OCI-LY3 (cell line): ENCODE results near the gene KIF5B.

Experiments used
- H2AFZ ChIP-seq: fragments of 200-600, 300-600 bp; shearing (Covaris generic); 2 replicates; pipeline ENCODE4 v1.6.0; 2014; ENCODE audit warnings: antibody characterized with exemption, low read depth, low read length
- H3K27ac ChIP-seq: fragments of 200-600, 300-600 bp; sonication (generic); 2 replicates; pipeline ENCODE4 v1.5.1; 2014; ENCODE audit warnings: mild to moderate bottlenecking, low read length, moderate library complexity, mixed read lengths
- H3K27me3 ChIP-seq: fragments of 200-600, 300-600 bp; sonication (generic); 2 replicates; pipeline ENCODE4 v1.6.1; 2014; ENCODE audit warnings: low read depth, low read length, mixed read lengths
- H3K36me3 ChIP-seq: fragments of 200-600, 300-600 bp; sonication (generic); replicated peaks from 2 replicates; pipeline ENCODE3; 2014; ENCODE audit warnings: low read depth, low read length, mixed read lengths
- H3K4me1 ChIP-seq: fragments of 300-600, 200-600 bp; sonication (generic); 2 replicates; pipeline ENCODE4 v1.6.1; 2014; ENCODE audit warnings: low read length, mixed read lengths
- H3K4me2 ChIP-seq: fragments of 200-600, 300-600 bp; sonication (generic); 2 replicates; pipeline ENCODE4 v1.6.1; 2014; ENCODE audit warnings: low read length, mixed read lengths
- H3K4me3 ChIP-seq: fragments of 300-600, 200-600 bp; sonication (generic); 2 replicates; pipeline ENCODE4 v1.5.1; 2014; ENCODE audit warnings: antibody characterized with exemption, mild to moderate bottlenecking, low read length, moderate library complexity
- H3K79me2 ChIP-seq: fragments of 300-600, 200-600 bp; shearing (Covaris generic); 2 replicates; pipeline ENCODE4 v1.6.1; 2014; ENCODE audit warnings: mild to moderate bottlenecking, low read length, mixed read lengths
- H3K9ac ChIP-seq: fragments of 300-600, 200-600 bp; shearing (Covaris generic); 2 replicates; pipeline ENCODE4 v1.6.0; 2014; ENCODE audit warnings: mild to moderate bottlenecking, low read length, moderate library complexity
- H3K9me3 ChIP-seq: fragments of 200-600, 300-600 bp; shearing (Covaris generic); 2 replicates; pipeline ENCODE4 v1.6.1; 2014; ENCODE audit warnings: low read length, mixed read lengths; ENCODE audit not compliant: insufficient read depth
- H4K20me1 ChIP-seq: fragments of 200-600, 300-600 bp; sonication (generic); 2 replicates; pipeline ENCODE4 v1.6.1; 2016; ENCODE audit warnings: low read length, mixed read lengths; ENCODE audit not compliant: insufficient read depth
- EZH2phosphoT487 ChIP-seq: fragments of 200-600 bp; shearing (Covaris generic); IDR thresholded peaks from 2 replicates; pipeline ENCODE4 v1.6.1; 2018; ENCODE audit warnings: antibody characterized with exemption, mixed run types, low read depth
- TF ChIP-seq, protein P1 (sequence below): fragments of 200-600, 300-600 bp; sonication (generic); IDR thresholded peaks from 2 replicates; pipeline ENCODE4 v1.5.1; 2014; ENCODE audit warnings: antibody characterized with exemption, low read length, low read depth

KIF5B gene

DNA sequence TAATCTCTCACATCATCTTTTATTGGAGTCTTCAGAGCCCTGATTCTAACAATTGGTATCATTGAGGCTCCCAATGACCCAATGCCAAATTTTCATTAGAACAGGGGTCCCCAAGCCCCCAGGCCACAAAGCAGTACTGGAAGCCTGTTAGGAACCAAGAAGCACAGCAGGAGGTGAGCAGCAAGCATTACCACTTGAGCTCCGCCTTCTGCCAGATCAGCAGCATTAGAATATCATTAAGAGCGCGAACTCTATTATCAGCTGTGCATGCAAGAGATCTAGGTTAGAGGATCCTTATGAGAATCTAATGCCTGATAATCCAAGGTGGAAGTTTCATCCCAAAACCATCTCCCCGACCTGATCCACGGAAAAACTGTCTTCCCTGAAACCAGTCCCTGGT is 23.1 kb downstream of the KIF5B start:
- Histone ChIP-seq H3K9ac (no peak overlapping the region), H3K4me2 (no peak overlapping the region), H3K79me2 (peaks cover 6% of the 10 kb centered on the region), H3K36me3 (peaks cover 65% of the 10 kb centered on the region), H3K4me1 (peaks cover 7% of the 10 kb centered on the region), H3K9me3 (no peaks in the 10 kb centered on the region), H3K27me3 (no peaks in the 10 kb centered on the region), H4K20me1 (peaks cover 3% of the 10 kb centered on the region; the same call in 1 of the 2 replicates), H3K27ac (no peak overlapping the region), H3K4me3 (no peak overlapping the region), H2AFZ (no peak overlapping the region)
- TF ChIP-seq, protein P1, sequence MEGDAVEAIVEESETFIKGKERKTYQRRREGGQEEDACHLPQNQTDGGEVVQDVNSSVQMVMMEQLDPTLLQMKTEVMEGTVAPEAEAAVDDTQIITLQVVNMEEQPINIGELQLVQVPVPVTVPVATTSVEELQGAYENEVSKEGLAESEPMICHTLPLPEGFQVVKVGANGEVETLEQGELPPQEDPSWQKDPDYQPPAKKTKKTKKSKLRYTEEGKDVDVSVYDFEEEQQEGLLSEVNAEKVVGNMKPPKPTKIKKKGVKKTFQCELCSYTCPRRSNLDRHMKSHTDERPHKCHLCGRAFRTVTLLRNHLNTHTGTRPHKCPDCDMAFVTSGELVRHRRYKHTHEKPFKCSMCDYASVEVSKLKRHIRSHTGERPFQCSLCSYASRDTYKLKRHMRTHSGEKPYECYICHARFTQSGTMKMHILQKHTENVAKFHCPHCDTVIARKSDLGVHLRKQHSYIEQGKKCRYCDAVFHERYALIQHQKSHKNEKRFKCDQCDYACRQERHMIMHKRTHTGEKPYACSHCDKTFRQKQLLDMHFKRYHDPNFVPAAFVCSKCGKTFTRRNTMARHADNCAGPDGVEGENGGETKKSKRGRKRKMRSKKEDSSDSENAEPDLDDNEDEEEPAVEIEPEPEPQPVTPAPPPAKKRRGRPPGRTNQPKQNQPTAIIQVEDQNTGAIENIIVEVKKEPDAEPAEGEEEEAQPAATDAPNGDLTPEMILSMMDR: no peak
- no peak for TF ChIP-seq EZH2phosphoT487

DNA sequence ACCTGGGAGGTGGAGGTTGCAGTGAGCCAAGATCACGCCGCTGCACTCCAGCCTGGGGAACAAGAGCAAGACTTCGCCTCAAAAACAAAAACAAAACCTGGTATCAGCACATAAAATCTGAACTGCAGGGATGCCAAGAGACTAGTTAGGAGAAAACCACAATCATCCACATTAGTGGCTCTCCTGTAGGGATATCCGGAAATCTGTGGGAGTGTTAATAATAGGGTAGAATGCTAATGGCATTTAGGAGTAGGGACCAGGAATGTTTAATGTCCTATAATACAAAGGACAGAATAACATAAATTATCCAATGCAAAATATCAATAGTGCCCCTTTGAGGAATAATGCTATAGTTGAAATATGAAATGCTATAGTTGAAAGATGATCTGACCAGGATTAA is 24.3 kb downstream of the KIF5B start:
- peaks cover 3% of the 10 kb centered on the region; the same call in 1 of the 2 replicates for H4K20me1 ChIP-seq
- peaks cover 7% of the 10 kb centered on the region for H3K4me1 ChIP-seq
- H3K27ac ChIP-seq: no peak overlapping the region
- no peak overlapping the region for H3K4me2 ChIP-seq
- H3K36me3 ChIP-seq: peaks cover 66% of the 10 kb centered on the region
- H3K9ac ChIP-seq: no peak overlapping the region
- no peaks in the 10 kb centered on the region for H3K9me3 ChIP-seq
- H2AFZ ChIP-seq: no peak overlapping the region
- no peaks in the 10 kb centered on the region for H3K27me3 ChIP-seq
- H3K79me2 ChIP-seq: peaks cover 4% of the 10 kb centered on the region; the same call in 1 of the 2 replicates
- no peak overlapping the region for H3K4me3 ChIP-seq
- TF ChIP-seq EZH2phosphoT487: no peak
- TF ChIP-seq, protein P1: no peak

GRCh38 chr10:32031424-32031823 is 24.8 kb downstream of the KIF5B start:
- Histone ChIP-seq H3K9ac (no peak overlapping the region), H3K4me1 (peaks cover 7% of the 10 kb centered on the region), H4K20me1 (peaks cover 3% of the 10 kb centered on the region; the same call in 1 of the 2 replicates), H3K36me3 (peaks cover 62% of the 10 kb centered on the region), H3K27ac (no peak overlapping the region), H2AFZ (no peak overlapping the region), H3K79me2 (peaks cover 4% of the 10 kb centered on the region; the same call in 1 of the 2 replicates), H3K27me3 (no peaks in the 10 kb centered on the region), H3K4me2 (no peak overlapping the region), H3K4me3 (no peak overlapping the region), H3K9me3 (no peaks in the 10 kb centered on the region)
- TF ChIP-seq EZH2phosphoT487: no peak
- TF ChIP-seq, protein P1: no peak

DNA sequence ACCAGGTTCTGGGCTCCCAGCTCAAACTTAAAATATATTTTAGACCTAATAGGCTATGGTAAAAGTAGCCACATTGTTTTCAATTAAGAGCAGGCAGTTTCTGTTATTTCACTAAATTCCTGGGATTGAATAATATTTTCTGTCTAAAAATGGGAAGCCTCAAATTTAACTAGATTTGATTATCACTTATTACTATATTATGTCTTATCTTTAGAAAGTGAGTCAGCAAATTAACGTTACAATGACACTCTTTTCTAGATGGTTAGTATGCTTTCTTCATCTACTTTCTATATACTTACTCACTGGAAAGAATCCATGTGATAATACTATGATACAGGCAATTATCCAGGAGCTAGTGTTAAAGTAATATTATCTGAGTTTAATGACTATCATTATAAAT is 27.5 kb downstream of the KIF5B start:
- H4K20me1 ChIP-seq: peaks cover 3% of the 10 kb centered on the region; the same call in 1 of the 2 replicates
- H3K4me2 ChIP-seq: no peak overlapping the region
- peaks cover 16% of the 10 kb centered on the region for H3K79me2 ChIP-seq
- H3K9ac ChIP-seq: no peak overlapping the region
- H3K4me1 ChIP-seq: peaks cover 8% of the 10 kb centered on the region
- H3K27me3 ChIP-seq: no peaks in the 10 kb centered on the region
- no peak overlapping the region for H3K27ac ChIP-seq
- H3K4me3 ChIP-seq: no peak overlapping the region
- no peak for TF ChIP-seq EZH2phosphoT487
- TF ChIP-seq, protein P1: no peak
- H2AFZ ChIP-seq: no peak overlapping the region
- H3K36me3 ChIP-seq: peaks cover 47% of the 10 kb centered on the region
- H3K9me3 ChIP-seq: no peaks in the 10 kb centered on the region
